Liver (tissue), 3 donors: ENCODE results near the gene THAP7.
"Not testable (repeated sequence)": the region's sequence is repeated elsewhere in the genome, so short reads cannot be mapped to it uniquely, and the experiment has no call there.

Source experiments
- FOXA1 ChIP-seq: IDR thresholded peaks from 2 replicates; pipeline ENCODE4 v1.6.1; 2016; ENCODE audit warnings: antibody characterized with exemption
- FOXA2 ChIP-seq: IDR thresholded peaks from 2 replicates; pipeline ENCODE4 v1.6.1; 2016; ENCODE audit warnings: antibody characterized with exemption
- GABPA ChIP-seq, 2 donors: IDR thresholded peaks in 1 of 2; conservative IDR thresholded peaks in 1 of 2; 2 replicates each; pipeline ENCODE4 v1.6.1; 2016; ENCODE audit warnings: antibody characterized with exemption in 2 of 2, mild to moderate bottlenecking in 1 of 2, moderate library complexity in 1 of 2
- HNF4A ChIP-seq, 2 donors: conservative IDR thresholded peaks; 2 replicates each; pipeline ENCODE4 v1.6.1; 2016; ENCODE audit warnings: antibody characterized with exemption in 2 of 2, mild to moderate bottlenecking in 2 of 2
- JUND ChIP-seq, 2 donors: IDR thresholded peaks; 2 replicates each; pipeline ENCODE4 v1.6.1; 2016; ENCODE audit warnings: antibody characterized with exemption in 2 of 2
- RAD21 ChIP-seq, 2 donors: IDR thresholded peaks; 2 replicates each; pipeline ENCODE4 v1.6.1; 2016; ENCODE audit warnings: antibody characterized with exemption in 2 of 2, mild to moderate bottlenecking in 2 of 2
- RXRA ChIP-seq, 2 donors: IDR thresholded peaks; 2 replicates each; pipeline ENCODE4 v1.6.1; 2017 to 2018; ENCODE audit warnings: antibody characterized with exemption in 2 of 2, mild to moderate bottlenecking in 1 of 2
- SP1 ChIP-seq: IDR thresholded peaks from 2 replicates; pipeline ENCODE4 v1.6.1; 2018; ENCODE audit warnings: antibody characterized with exemption, mild to moderate bottlenecking
- TAF1 ChIP-seq: conservative IDR thresholded peaks from 2 replicates; pipeline ENCODE4 v1.6.1; 2016; ENCODE audit warnings: antibody characterized with exemption, mild to moderate bottlenecking
- YY1 ChIP-seq: IDR thresholded peaks from 2 replicates; pipeline ENCODE4 v1.6.1; 2016; ENCODE audit warnings: antibody characterized with exemption, mild to moderate bottlenecking
- TF ChIP-seq, protein P1 (sequence below): IDR thresholded peaks from 2 replicates; pipeline ENCODE4 v1.6.1; 2016; ENCODE audit warnings: antibody characterized with exemption
- TF ChIP-seq, protein P2 (sequence below): fragments of 150-350 bp; IDR thresholded peaks from 2 replicates; pipeline ENCODE4 v1.5.1; 2017; ENCODE audit warnings: improper control_type of control experiment, low read depth, low read length; ENCODE audit not compliant: missing input control
- TF ChIP-seq, protein P3 (sequence below): IDR thresholded peaks from 2 replicates; pipeline ENCODE4 v1.6.1; 2016; ENCODE audit warnings: antibody characterized with exemption, mild to moderate bottlenecking
- TF ChIP-seq, protein P4 (sequence below): IDR thresholded peaks from 2 replicates; pipeline ENCODE4 v1.6.1; 2016; ENCODE audit warnings: antibody characterized with exemption
- donor health status: healthy.
- donor health status: healthy.

DNA sequence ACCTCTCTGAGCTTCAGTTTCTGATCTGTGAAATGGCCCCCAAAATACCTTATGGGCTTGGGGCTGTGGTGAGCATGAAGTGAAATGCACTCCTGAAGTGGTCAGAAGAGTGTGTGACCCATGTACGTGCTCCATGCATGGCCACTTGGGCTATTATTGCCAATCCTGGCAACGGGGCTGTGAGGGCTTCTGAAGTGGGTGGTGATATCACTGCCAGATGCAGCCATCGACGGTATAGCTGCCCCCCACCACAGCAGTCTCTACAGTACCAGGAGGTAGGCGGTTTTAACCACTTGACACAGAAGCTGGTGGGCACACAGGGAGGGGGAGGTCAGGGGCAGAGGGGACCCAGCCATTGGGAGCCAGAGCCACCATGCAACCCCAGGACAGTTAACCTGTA, 46.5 kb upstream of the THAP7 start:
- TF ChIP-seq, protein P1, sequence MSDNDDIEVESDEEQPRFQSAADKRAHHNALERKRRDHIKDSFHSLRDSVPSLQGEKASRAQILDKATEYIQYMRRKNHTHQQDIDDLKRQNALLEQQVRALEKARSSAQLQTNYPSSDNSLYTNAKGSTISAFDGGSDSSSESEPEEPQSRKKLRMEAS = not testable (repeated sequence)
- TF ChIP-seq, protein P2, sequence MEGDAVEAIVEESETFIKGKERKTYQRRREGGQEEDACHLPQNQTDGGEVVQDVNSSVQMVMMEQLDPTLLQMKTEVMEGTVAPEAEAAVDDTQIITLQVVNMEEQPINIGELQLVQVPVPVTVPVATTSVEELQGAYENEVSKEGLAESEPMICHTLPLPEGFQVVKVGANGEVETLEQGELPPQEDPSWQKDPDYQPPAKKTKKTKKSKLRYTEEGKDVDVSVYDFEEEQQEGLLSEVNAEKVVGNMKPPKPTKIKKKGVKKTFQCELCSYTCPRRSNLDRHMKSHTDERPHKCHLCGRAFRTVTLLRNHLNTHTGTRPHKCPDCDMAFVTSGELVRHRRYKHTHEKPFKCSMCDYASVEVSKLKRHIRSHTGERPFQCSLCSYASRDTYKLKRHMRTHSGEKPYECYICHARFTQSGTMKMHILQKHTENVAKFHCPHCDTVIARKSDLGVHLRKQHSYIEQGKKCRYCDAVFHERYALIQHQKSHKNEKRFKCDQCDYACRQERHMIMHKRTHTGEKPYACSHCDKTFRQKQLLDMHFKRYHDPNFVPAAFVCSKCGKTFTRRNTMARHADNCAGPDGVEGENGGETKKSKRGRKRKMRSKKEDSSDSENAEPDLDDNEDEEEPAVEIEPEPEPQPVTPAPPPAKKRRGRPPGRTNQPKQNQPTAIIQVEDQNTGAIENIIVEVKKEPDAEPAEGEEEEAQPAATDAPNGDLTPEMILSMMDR = not testable (repeated sequence)
- not testable (repeated sequence) for TF ChIP-seq YY1; GABPA (IDR thresholded peaks at IDR 0.05 in 1 of 2, conservative IDR thresholded peaks at IDR 0.05 in 1 of 2); RXRA (IDR thresholded peaks at IDR 0.05); JUND (IDR thresholded peaks at IDR 0.05); RAD21 (IDR thresholded peaks at IDR 0.05); FOXA1; HNF4A (conservative IDR thresholded peaks at IDR 0.05); TAF1; FOXA2; SP1
- TF ChIP-seq, protein P3, sequence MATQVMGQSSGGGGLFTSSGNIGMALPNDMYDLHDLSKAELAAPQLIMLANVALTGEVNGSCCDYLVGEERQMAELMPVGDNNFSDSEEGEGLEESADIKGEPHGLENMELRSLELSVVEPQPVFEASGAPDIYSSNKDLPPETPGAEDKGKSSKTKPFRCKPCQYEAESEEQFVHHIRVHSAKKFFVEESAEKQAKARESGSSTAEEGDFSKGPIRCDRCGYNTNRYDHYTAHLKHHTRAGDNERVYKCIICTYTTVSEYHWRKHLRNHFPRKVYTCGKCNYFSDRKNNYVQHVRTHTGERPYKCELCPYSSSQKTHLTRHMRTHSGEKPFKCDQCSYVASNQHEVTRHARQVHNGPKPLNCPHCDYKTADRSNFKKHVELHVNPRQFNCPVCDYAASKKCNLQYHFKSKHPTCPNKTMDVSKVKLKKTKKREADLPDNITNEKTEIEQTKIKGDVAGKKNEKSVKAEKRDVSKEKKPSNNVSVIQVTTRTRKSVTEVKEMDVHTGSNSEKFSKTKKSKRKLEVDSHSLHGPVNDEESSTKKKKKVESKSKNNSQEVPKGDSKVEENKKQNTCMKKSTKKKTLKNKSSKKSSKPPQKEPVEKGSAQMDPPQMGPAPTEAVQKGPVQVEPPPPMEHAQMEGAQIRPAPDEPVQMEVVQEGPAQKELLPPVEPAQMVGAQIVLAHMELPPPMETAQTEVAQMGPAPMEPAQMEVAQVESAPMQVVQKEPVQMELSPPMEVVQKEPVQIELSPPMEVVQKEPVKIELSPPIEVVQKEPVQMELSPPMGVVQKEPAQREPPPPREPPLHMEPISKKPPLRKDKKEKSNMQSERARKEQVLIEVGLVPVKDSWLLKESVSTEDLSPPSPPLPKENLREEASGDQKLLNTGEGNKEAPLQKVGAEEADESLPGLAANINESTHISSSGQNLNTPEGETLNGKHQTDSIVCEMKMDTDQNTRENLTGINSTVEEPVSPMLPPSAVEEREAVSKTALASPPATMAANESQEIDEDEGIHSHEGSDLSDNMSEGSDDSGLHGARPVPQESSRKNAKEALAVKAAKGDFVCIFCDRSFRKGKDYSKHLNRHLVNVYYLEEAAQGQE = not testable (repeated sequence)
- TF ChIP-seq, protein P4, sequence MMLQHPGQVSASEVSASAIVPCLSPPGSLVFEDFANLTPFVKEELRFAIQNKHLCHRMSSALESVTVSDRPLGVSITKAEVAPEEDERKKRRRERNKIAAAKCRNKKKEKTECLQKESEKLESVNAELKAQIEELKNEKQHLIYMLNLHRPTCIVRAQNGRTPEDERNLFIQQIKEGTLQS = not testable (repeated sequence)
